Activated naive CD8-positive, alpha-beta T cell treated with anti-CD3 and anti-CD28 coated beads, Interleukin-2, amount 50 U/mL, for 16 hours (primary cell): Measurements from ENCODE around the gene SEL1L2.
"Not testable (repeated sequence)": the region's sequence is repeated elsewhere in the genome, so short reads cannot be mapped to it uniquely, and the experiment has no call there.

Experiments
- DNase-seq: peaks from one replicate; pipeline ENCODE4 v3.0.0-alpha.2; 2020; ENCODE audit warnings: low read depth, low spot score

Gene SEL1L2, protein sequence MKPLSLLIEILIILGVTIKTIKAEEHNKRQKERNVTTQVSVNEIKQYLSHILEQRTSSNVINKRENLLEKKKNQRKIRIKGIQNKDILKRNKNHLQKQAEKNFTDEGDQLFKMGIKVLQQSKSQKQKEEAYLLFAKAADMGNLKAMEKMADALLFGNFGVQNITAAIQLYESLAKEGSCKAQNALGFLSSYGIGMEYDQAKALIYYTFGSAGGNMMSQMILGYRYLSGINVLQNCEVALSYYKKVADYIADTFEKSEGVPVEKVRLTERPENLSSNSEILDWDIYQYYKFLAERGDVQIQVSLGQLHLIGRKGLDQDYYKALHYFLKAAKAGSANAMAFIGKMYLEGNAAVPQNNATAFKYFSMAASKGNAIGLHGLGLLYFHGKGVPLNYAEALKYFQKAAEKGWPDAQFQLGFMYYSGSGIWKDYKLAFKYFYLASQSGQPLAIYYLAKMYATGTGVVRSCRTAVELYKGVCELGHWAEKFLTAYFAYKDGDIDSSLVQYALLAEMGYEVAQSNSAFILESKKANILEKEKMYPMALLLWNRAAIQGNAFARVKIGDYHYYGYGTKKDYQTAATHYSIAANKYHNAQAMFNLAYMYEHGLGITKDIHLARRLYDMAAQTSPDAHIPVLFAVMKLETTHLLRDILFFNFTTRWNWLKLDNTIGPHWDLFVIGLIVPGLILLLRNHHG

GRCh38 chr20:13990465-13990864 lies at the start of gene SEL1L2:
SEL1L2 (minus strand) TSS chr20:13990614; CDS start chr20:13990534, 80 bp downstream.
- no peak for DNase-seq

DNA sequence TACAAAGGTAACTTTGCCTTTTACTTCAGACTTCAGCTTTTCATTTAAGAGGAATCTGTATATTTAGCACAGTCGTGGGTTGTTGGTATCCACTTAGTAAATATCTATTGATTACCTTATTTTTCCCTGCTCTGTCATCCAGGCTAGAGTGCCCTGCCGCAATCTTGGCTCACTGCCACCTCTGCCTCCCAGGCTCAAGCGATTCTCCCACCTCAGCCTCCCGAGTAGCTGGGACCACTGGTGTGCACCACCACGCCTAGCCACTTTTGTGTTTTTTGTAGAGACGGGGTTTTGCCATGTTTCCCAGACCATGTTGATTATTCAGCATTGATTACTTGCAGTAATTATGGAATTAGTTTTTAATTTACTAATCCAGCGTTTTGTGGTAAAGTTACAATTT lies 46.2 kb upstream of the SEL1L2 start:
- DNase-seq = no peak

- no peak for DNase-seq
Measured at GRCh38 chr20:14033310-14033709, 42.9 kb upstream of the SEL1L2 start.

DNA sequence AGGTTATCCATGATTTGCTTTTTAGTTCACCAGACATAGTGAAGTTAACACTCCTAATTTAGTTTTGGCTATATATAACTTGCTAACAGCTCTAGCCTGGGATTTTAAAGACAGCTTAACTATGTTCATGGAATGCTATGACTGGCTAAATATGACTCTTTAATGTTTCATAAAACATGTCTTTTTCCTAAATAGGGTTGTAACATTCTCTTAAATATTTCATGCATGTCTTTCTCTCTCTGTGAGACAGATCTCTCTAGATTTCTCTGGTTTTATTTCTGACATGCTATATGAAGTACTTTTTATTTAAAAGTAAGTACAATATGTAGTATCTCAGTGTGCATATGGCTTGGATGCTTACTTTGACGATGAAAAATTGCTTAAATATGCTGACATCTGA lies 40.6 kb upstream of the SEL1L2 start:
- DNase-seq = no peak

DNA sequence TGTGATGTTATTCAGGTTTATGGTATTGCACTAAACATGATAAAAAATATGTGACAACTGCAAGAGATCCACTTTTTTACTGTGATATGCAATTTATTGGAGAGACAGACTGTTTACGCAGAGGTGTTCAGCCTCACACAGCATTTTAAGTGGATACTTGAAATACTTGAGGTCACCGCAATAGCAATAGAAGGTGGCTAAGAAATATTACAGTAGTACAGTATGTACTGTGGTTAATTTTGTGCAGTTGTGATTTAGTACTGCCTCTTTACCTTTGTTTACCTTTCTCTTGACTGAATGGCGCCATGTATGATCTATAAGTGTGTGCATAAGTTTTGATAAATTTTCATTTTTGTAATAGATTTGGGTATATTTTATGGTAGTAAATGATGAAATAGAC lies 22.3 kb upstream of the SEL1L2 start:
- DNase-seq = no peak

DNA sequence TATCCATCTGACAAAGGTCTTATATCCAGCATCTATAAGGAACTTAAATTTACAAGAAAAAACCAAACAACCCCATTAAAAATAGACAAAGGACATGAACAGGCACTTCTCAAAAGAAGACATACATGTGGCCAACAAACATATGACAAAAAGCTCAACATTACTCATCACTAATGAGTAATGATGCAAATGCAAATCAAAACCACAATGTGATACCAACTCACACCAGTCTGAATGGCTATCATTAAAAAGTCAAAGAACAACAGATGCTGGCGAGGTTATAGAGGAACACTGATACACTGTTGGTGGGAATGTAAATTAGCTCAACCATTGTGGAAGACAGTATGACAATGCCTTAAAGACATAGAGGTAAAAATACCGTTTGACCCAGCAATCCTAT lies 18.8 kb upstream of the SEL1L2 start:
- no peak for DNase-seq

GRCh38 chr20:14005996-14006395 lies 15.6 kb upstream of the SEL1L2 start:
- no peak for DNase-seq

GRCh38 chr20:14000917-14001316 lies 10.5 kb upstream of the SEL1L2 start:
- DNase-seq = no peak

DNA sequence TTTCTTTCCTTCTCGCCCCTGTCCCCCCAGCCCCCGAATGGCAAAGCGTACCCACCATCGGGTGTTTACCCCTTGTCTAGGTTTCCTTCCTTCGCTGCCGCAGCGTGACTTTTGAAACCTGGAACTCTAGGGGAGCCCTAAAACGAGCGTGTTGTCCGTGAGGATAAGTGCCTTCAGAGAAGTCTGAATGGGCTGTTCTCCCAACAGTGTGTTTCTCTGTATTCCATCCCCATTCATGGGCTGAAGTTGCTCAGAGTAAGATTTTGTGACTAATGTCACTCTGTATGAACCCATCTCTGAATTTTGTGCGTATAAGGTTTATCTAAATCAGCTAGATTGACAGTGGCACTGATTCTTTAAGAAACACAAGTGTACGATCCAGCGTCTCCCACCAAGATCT lies 5.9 kb upstream of the SEL1L2 start:
- DNase-seq = no peak

- no peak for DNase-seq
Measured at GRCh38 chr20:13995841-13996240, 5.4 kb upstream of the SEL1L2 start.

DNA sequence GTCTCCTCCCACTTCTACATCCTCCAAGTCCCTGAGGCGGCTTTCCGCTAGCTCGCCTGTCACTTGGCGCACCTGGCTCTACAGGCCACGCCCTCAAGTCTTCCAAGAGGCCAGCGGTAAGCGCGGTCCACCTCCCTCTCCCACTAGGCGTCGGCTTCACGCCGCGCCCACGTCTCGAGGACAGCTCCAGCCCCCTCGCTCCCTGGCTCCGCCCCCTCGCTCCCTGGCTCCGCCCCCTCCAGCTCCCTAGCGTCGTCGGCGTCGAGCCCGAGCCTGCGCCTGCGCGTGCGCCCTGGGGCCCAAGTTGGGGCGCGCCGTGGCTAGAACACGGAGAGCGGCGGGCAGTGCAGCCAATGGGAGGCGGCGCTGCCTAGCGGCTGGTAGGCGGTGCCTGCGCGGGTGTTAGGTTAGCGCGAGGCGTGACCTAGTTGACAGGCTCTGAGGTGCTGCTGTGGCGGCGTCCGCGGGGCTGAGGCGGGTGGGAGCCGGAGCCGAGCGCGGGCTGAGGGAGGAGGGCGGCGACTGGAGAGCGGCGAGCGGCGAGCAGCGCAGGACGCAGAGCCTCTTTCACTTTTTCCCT lies 4.8 kb upstream of the SEL1L2 start, which contains the start of gene MACROD2:
Gene MACROD2 (plus strand): TSS at position 431 of the 580 bp plus-strand sequence.
- DNase-seq = no peak

DNA sequence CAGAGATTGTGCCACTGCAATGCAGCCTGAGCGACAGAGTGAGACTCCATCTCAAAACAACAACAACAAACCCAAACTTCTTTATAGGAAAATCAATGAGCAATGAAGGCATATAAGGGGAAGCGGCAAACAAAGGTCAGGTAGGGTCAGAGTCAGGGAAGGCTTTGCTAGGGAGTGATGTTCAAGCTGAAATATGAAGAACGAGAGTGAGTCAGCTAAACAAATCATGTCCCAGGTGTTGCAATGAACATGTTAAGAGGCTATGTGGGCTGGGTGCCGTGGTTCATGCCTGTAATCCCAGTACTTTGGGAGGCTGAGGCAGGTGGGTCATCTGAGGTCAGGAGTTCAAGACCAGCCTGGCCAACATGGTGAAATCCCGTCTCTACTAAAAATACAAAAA lies 1.5 kb upstream of the SEL1L2 start:
- not testable (repeated sequence) for DNase-seq

- DNase-seq = no peak
Measured at GRCh38 chr20:13991311-13991710, 897 bp upstream of the SEL1L2 start.

GRCh38 chr20:13984211-13984610 lies 6.2 kb downstream of the SEL1L2 start:
- no peak for DNase-seq

DNA sequence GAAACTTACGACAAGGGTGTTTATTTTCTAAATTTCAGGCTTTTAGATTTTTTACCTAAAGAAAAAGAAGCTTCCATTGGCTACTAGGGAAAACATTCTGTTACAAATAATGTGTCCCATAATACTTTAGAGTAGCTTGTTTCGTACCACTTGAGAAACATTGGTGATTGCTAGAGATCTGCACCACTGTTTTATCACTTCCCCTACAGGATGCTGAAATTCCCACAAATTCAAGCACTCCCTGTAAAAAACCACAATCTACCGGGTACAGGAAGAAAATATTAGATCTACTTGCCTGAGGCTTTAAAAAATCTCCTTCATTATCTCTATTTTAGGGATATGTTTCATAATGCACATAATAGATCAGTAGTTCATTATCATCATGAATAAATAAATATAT lies 29.9 kb downstream of the SEL1L2 start:
- no peak for DNase-seq

- DNase-seq = no peak
Measured at GRCh38 chr20:13960119-13960518, 30.3 kb downstream of the SEL1L2 start.

GRCh38 chr20:13953227-13953626 lies 37.2 kb downstream of the SEL1L2 start:
- no peak for DNase-seq

DNA sequence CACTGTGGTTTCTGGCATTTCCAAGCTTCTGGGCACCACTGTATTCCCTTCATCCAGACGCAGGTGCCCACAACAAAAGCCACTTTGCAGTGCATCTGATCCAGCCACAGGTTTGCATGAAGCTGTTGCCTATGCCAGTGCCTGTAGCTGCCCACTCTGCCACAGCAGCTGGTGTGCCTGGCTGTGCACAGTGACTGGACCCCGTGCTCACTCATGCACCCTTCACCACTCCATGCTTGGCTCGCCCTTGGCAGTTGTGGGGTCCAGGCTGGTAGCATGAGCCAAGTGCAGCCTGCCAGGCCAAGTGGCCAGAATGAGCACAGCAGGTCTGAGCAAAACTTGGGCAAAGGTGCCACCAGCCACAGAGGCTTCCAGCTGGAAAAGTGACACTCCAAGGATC lies 42.7 kb downstream of the SEL1L2 start:
- DNase-seq = no peak

DNA sequence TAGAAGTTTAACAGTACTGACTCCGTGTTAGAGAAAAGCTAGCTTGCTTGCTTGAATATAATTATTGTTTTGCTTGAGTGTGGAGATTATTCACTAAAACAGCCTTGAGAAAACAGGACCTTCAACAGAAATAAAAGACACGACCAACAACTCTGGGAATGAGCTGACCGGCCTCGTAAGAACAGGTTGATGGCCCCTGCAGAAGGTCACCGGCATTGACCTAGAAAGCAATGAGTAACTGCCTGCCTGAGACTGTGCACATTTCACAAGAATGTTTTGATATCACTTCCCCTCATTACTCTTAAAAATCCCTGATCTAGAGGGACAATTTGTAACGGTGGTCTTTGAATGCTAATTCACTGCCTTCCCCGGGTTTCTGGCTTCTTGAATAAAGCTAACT lies 49.4 kb downstream of the SEL1L2 start:
- DNase-seq = no peak

GRCh38 chr20:13936781-13937576 lies 53.4 kb downstream of the SEL1L2 start:
- DNase-seq = no peak

DNA sequence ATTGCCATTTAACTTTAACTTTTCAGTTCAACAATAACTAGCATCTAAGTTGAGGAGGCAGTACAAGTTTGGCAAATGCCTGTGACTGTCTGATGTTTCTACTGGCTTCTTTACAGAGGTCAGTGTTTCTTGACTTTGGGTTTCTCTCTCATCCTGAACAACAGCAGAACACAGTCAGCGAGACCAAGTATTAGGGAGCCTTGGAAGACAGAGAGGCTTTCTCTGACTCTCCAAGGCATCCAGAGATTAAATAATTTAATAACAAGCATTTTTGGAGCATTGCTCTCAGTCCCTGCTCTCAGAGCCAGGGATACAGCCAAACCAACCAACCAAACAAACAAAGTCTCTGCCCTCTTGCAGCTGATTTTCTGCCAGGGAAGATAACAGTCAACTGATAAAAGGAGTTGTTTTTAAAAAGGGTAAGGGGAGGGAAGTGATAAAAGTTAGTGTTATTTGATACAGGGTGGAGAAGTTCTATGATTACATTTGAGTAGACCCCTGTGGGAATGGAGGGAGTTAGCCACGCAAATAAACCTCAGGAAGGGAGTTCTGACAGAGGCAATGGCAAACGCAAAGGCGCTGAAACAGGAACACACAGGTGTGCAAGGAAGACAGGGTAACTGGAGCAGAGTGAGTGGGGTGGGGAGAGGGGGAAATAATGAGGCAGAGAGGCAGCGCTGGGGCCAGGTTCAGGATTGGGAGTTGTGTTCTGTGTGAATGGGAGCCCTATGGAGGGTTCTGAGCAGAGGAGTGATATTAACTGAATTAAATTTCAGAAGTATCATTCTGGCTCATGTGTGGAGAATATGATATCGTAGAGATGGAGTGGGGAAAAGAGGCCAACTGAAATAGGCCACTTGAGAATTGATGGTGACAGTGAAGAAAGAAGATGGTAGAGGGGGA lies 55.2 kb downstream of the SEL1L2 start:
- DNase-seq = no peak
